ENCODE data around the gene RHD.
"Not testable (repeated sequence)": the region's sequence is repeated elsewhere in the genome, so short reads cannot be mapped to it uniquely, and the experiment has no call there.

DNA sequence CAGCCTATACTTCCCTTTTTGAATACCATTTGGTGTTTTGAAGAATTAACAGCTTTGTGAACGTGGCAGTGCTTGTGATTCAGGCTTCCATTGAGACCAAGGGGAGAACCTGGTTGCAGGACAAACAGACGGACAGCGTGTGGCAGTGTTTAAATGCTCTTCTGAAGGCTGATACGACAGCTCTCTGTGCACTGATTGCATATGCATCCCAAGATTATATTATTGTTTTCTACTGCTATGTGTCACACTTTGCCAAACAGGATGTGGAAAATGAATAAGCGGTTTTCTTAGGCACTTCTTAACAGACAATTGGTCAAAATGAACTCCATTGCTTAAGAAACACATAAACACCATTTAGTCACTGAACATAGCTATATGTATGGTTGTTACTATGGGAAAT lies 57.6 kb downstream of the RHD start:
- TF ChIP-seq EP300 (IDR thresholded peaks at IDR 0.05; ENCODE audit: borderline replicate concordance); EGR1 (IDR thresholded peaks at IDR 0.05); FOXM1 (IDR thresholded peaks at IDR 0.05; ENCODE audit: borderline replicate concordance, low read depth); MAX (IDR thresholded peaks at IDR 0.05): not testable (repeated sequence)
